Right lobe of liver (tissue), 6 donors: Measurements from ENCODE around the gene AKAP13. TPM values are rescaled to one million over a fixed set of nuclear protein-coding genes. Genes with fewer than 3 reads are reported as not detected.
A peak's percentile ranks its signal among the peaks of the same experiment; 100 is the strongest.

Source experiments
- ATAC-seq, 4 donors: fragments of 200-7000 bp; cut with Tn5 transposase; one replicate each; pipeline ENCODE4 v1.9.1; 2020; ENCODE audit warnings: mild to moderate bottlenecking in 4 of 4, moderate library complexity in 4 of 4
- DNase-seq, 3 donors: peaks; one replicate each; pipeline ENCODE4 v3.0.0-alpha.2; 2020
- H3K27ac ChIP-seq, 3 donors: fragments of 200-600 bp; one replicate each; pipeline ENCODE4 v1.8.0; 2022
- H3K27me3 ChIP-seq, 2 donors: fragments of 200-600 bp; one replicate each; pipeline ENCODE4 v1.8.0; 2022
- H3K36me3 ChIP-seq, 4 donors: fragments of 200-600 bp; sonication (generic) in 1 of 4; one replicate each; pipeline versions ENCODE4 v1.5.1 to v1.8.0; 2017 to 2022; ENCODE audit warnings: control low read depth in 1 of 4
- H3K4me1 ChIP-seq, 4 donors: fragments of 200-600 bp; sonication (generic) in 1 of 4; one replicate each; pipeline versions ENCODE4 v1.5.1 to v1.8.0; 2017 to 2022; ENCODE audit warnings: control low read depth in 1 of 4
- H3K4me3 ChIP-seq, 3 donors: fragments of 200-600 bp; one replicate each; pipeline ENCODE4 v1.8.0; 2022
- H3K9me3 ChIP-seq, 4 donors: fragments of 200-600 bp; sonication (generic) in 1 of 4; one replicate each; pipeline versions ENCODE4 v1.5.1 to v1.8.0; 2017 to 2022; ENCODE audit warnings: control low read depth in 1 of 4
- POLR2A ChIP-seq: fragments of 450-650 bp; IDR thresholded peaks from one replicate; pipeline ENCODE4 v1.6.1; 2017; ENCODE audit warnings: antibody characterized with exemption, mild to moderate bottlenecking
- WGBS: methylation state at CpG from one replicate; pipeline ENCODE4 v1.1.6; 2018; ENCODE audit warnings: low coverage, low lambda C conversion rate; ENCODE audit not compliant: insufficient coverage; ENCODE audit errors: missing lambda C conversion rate; 5-methylcytosine and 5-hydroxymethylcytosine counted together
- intact Hi-C, 2 donors: fragments of 100-400 bp; cut with DNase I; formaldehyde crosslinking; loops; one replicate each; pipeline versions ENCODE4 v1.11.2 to v1.14.1; 2022
- total RNA-seq, 6 experiments: library from RNA; depleted of rRNA in 2 of 6; stranded (reverse); fragments of >200 nt in 2 of 6; fragmentation: NEBNext Ultra II Directional in 3 of 6; extraction: Animal tissue kit (Norgen Biotek cat#: 25700) in 3 of 6; gene quantifications; one replicate each; pipeline versions ENCODE4 v1.1.0 to v1.2.4, GENCODE V29; 2016 to 2023
- TF ChIP-seq, protein P1 (sequence below), 4 donors: fragments of 200-600 bp in 3 of 4; fragments of 450-650 bp in 1 of 4; IDR thresholded peaks; one replicate each; pipeline versions ENCODE4 v1.5.1 to v1.8.0; 2016 to 2022; ENCODE audit warnings: antibody characterized with exemption in 4 of 4, mild to moderate bottlenecking in 2 of 4
- donor health status: DM: no; HTN: yes; CAD: no.
- donor health status: DM: no; HTN: no; CAD: no.
- donor health status: DM: no; HTN: no; CAD: no.
- donor health status: DM: no; HTN: yes; CAD: no.
- donor health status: DM: no; HTN: yes; CAD: no.

Gene AKAP13
- total RNA-seq, 6 experiments from 2014 or later, result 50.1 to 73.1 (median 63.9) TPM

DNA sequence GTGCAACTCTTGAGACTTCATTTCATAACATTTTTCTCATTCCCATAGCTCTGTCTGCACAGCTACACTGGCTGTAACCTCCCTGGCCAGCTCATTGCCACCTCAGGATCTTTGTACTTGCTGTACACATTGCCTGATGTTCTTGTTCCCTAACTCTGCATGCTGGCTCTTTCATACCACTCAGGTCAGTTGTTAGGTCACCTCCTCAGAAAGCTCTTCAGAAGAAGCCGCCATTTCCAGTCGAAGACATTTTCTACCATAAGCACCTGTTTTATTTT lies 176.2 kb downstream of the AKAP13 start:
- TF ChIP-seq, protein P1, sequence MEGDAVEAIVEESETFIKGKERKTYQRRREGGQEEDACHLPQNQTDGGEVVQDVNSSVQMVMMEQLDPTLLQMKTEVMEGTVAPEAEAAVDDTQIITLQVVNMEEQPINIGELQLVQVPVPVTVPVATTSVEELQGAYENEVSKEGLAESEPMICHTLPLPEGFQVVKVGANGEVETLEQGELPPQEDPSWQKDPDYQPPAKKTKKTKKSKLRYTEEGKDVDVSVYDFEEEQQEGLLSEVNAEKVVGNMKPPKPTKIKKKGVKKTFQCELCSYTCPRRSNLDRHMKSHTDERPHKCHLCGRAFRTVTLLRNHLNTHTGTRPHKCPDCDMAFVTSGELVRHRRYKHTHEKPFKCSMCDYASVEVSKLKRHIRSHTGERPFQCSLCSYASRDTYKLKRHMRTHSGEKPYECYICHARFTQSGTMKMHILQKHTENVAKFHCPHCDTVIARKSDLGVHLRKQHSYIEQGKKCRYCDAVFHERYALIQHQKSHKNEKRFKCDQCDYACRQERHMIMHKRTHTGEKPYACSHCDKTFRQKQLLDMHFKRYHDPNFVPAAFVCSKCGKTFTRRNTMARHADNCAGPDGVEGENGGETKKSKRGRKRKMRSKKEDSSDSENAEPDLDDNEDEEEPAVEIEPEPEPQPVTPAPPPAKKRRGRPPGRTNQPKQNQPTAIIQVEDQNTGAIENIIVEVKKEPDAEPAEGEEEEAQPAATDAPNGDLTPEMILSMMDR (IDR thresholded peaks at IDR 0.05), result no peak
- TF ChIP-seq POLR2A, result no peak
- H3K27me3 ChIP-seq, result no peaks in the 10 kb centered on the region
- no peaks in the 10 kb centered on the region for H3K9me3 ChIP-seq
- intact Hi-C loops, result no loop called here
- H3K4me3 ChIP-seq, result no peak overlapping the region
- H3K27ac ChIP-seq, result no peak overlapping the region
- peak in 1 of 4 donors; percentile 19 for ATAC-seq
- no peak for DNase-seq
- H3K4me1 ChIP-seq, result no peaks in the 10 kb centered on the region
- no peaks in the 10 kb centered on the region for H3K36me3 ChIP-seq
- 97% methylated on average over 2 of the region's 2 CpGs for WGBS

DNA sequence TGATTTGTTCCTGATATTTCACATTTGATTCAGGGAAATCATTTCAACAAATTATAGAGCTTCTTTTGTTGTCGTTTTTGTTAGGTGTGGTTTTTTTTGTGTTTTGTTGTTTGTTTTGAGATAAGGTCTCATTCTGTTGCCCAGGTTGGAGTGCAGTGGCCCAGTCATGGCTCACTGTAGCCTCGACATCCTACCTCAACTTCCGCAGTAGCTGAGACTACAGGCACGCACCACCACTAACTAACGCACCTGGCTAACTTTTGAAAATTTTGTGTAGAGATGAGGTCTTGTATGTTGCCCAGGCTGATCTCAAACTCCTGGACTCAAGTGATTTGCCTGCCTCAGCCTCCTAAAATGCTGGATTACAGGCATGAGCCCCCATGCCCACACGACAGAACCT lies 177.0 kb downstream of the AKAP13 start:
- intact Hi-C loops, result no loop called here
- WGBS, result 80% methylated on average over 5 of the region's 6 CpGs
- DNase-seq (no peak), ATAC-seq (no peak)
- no peaks in the 10 kb centered on the region for H3K36me3 ChIP-seq
- H3K9me3 ChIP-seq, result no peaks in the 10 kb centered on the region
- TF ChIP-seq POLR2A, result no peak
- TF ChIP-seq, protein P1 (IDR thresholded peaks at IDR 0.05), result no peak
- H3K27ac ChIP-seq, result no peak overlapping the region
- H3K27me3 ChIP-seq, result no peaks in the 10 kb centered on the region
- H3K4me3 ChIP-seq, result no peak overlapping the region
- H3K4me1 ChIP-seq, result no peaks in the 10 kb centered on the region

DNA sequence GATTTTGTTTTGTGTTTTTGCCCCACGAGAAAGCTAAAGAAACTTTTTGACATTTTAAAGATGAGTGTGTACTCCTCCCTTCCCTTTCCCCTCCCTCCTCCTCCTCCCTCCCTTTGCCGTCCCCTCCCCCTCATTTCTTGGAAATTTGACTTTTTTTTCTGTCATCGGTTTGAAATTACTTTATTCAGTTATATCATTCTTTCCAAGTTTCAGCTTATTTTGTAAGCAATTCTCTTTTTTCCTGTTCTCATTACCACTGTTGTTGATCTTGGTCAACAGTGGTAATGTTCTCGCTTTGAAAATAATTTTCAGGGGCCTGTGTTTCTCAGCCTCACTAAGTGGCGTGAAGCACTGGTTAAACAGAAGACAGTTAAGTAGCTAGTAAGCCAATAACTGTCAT lies 178.4 kb downstream of the AKAP13 start:
- intact Hi-C loops, result no loop called here
- Histone ChIP-seq H3K36me3 (no peaks in the 10 kb centered on the region), H3K9me3 (no peaks in the 10 kb centered on the region), H3K4me1 (peaks cover 0 to 12% (median 0%) of the 10 kb centered on the region in 4 donors), H3K27me3 (no peaks in the 10 kb centered on the region), H3K4me3 (no peak overlapping the region), H3K27ac (no peak overlapping the region)
- 53% methylated on average over 5 of the region's 5 CpGs for WGBS
- no peak for DNase-seq
- TF ChIP-seq POLR2A, result no peak
- TF ChIP-seq, protein P1 (IDR thresholded peaks at IDR 0.05), result no peak
- ATAC-seq, result no peak

DNA sequence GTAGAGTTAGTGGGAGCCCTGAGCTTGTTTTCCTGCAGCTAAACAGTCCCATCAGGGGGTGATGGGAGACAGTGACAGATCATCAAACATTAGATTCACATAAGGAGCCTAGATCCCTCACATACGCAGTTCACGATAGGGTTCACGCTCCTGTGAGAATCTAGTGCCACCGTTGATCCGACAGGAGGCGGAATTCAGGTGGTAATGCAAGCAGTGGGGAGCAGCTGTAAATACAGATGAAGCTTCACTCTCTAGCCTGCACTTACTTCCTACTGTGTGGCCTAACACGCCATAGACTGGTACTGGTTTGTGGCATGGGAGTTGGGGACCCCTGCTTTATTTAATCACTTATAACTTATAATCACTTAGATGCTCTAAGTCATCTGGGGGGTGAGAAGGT lies 179.1 kb downstream of the AKAP13 start:
- H3K4me1 ChIP-seq, result peaks cover 0 to 15% (median 0%) of the 10 kb centered on the region in 4 donors
- intact Hi-C loops, result no loop called here
- ATAC-seq, result no peak

More for the DNA sequence above, 179.1 kb downstream of the AKAP13 start:
- WGBS, result 82% methylated on average over 3 of the region's 7 CpGs
- H3K27ac ChIP-seq, result no peak overlapping the region
- no peaks in the 10 kb centered on the region for H3K9me3 ChIP-seq
- H3K27me3 ChIP-seq, result no peaks in the 10 kb centered on the region
- DNase-seq, result no peak
- H3K36me3 ChIP-seq, result no peaks in the 10 kb centered on the region
- H3K4me3 ChIP-seq, result no peak overlapping the region
- no peak for TF ChIP-seq POLR2A
- TF ChIP-seq, protein P1 (IDR thresholded peaks at IDR 0.05), result no peak
